Gastroesophageal sphincter (tissue), 3 donors: ENCODE measurements around the gene RABL2A.

Experiments
- CTCF ChIP-seq, 4 experiments: fragments of 200-600 bp in 2 of 4; fragments of 450-650 bp in 2 of 4; sonication (generic) in 1 of 4; IDR thresholded peaks; one replicate each; pipeline ENCODE4 v1.5.1; 2017 to 2019; ENCODE audit warnings: antibody characterized with exemption in 4 of 4, mild to moderate bottlenecking in 2 of 4, moderate library complexity in 2 of 4
- POLR2A ChIP-seq, 2 donors: fragments of 450-650 bp; IDR thresholded peaks; one replicate each; pipeline ENCODE4 v1.6.1; 2017; ENCODE audit warnings: antibody characterized with exemption in 2 of 2, mild to moderate bottlenecking in 2 of 2, moderate library complexity in 1 of 2

- TF ChIP-seq POLR2A (IDR thresholded peaks at IDR 0.05), result no peak
- no peak for TF ChIP-seq CTCF (IDR thresholded peaks at IDR 0.05)
Measured at GRCh38 chr2:113685471-113685870, 58.4 kb downstream of the RABL2A start.
